SK-N-SH (cell line): ENCODE results near the gene ACSF3. TPM values are rescaled to one million over a fixed set of nuclear protein-coding genes. Genes with fewer than 3 reads are reported as not detected.

Experiments
- CTCF ChIA-PET: fragments of 300-600, 350-600 bp; formaldehyde crosslinking; extraction: SDS; loops from one replicate; lab custom pipeline; 2021; lab: Yijun Ruan, JAX
- POLR2A ChIA-PET: fragments of 350-600 bp; sonication (Branson Sonifier 250); formaldehyde crosslinking; extraction: SDS; loops from one replicate; lab custom pipeline; 2020; ENCODE audit warnings: antibody characterized with exemption, inconsistent platforms; lab: Yijun Ruan, JAX
- DNase-seq: peaks from one replicate; pipeline ENCODE4 v3.0.0; 2012
- H2AFZ ChIP-seq: fragments of 200-600 bp; sonication (generic); 2 replicates; pipeline ENCODE4 v1.8.1; 2016; ENCODE audit warnings: antibody characterized with exemption, mild to moderate bottlenecking, low read depth
- H3F3A ChIP-seq: fragments of 200-600 bp; sonication (generic); replicated peaks from 2 replicates; pipeline ENCODE3; 2016; ENCODE audit warnings: antibody characterized with exemption, mild to moderate bottlenecking; ENCODE audit not compliant: insufficient read depth
- H3K27ac ChIP-seq, 2 experiments: fragments of 200-500 bp in 1 of 2; fragments of 200-600 bp in 1 of 2; sonication (Bioruptor generic) in 1 of 2; sonication (generic), shearing (Covaris generic) in 1 of 2; 2 replicates each; pipeline versions ENCODE4 v1.5.1 to v1.6.1; 2014 to 2016; ENCODE audit warnings: low read depth in 2 of 2, inconsistent platforms in 1 of 2, low read length in 1 of 2, mild to moderate bottlenecking in 1 of 2, mixed read lengths in 1 of 2
- H3K27me3 ChIP-seq: fragments of 200-600 bp; sonication (generic), shearing (Covaris generic); 2 replicates; pipeline ENCODE4 v1.6.1; 2016; ENCODE audit warnings: mixed run types; ENCODE audit not compliant: insufficient read depth
- H3K36me3 ChIP-seq, 2 experiments: fragments of 200-500 bp in 1 of 2; fragments of 200-600 bp in 1 of 2; sonication (Bioruptor generic) in 1 of 2; sonication (generic) in 1 of 2; replicated peaks in 1 of 2; 2 replicates each; pipeline versions ENCODE3 to v1.5.1; 2014 to 2016; ENCODE audit warnings: low read length in 1 of 2, mild to moderate bottlenecking in 1 of 2; ENCODE audit not compliant: insufficient read depth in 2 of 2, control insufficient read depth in 1 of 2
- H3K4me1 ChIP-seq, 2 experiments: fragments of 200-500 bp in 1 of 2; fragments of 200-600 bp in 1 of 2; sonication (Bioruptor generic) in 1 of 2; sonication (generic), shearing (Covaris generic) in 1 of 2; 2 replicates each; pipeline versions ENCODE4 v1.5.1 to v1.6.1; 2014 to 2016; ENCODE audit warnings: low read depth in 1 of 2, low read length in 1 of 2, mixed run types in 1 of 2; ENCODE audit not compliant: insufficient read depth in 2 of 2, control insufficient read depth in 1 of 2
- H3K4me2 ChIP-seq: fragments of 200-600 bp; sonication (generic), shearing (Covaris generic); 2 replicates; pipeline ENCODE4 v1.6.1; 2017; ENCODE audit warnings: mixed run types
- H3K4me3 ChIP-seq, 2 experiments: fragments of 200-500 bp in 1 of 2; fragments of 200-600 bp in 1 of 2; sonication (Bioruptor generic) in 1 of 2; sonication (generic), shearing (Covaris generic) in 1 of 2; 2 replicates each; pipeline versions ENCODE4 v1.5.1 to v1.8.1; 2014 to 2016; ENCODE audit warnings: low read depth in 2 of 2, inconsistent platforms in 1 of 2, low read length in 1 of 2, mild to moderate bottlenecking in 1 of 2, mixed read lengths in 1 of 2, moderate library complexity in 1 of 2
- H3K79me2 ChIP-seq: fragments of 200-600 bp; sonication (generic); 2 replicates; pipeline ENCODE4 v1.8.1; 2017; ENCODE audit warnings: mild to moderate bottlenecking; ENCODE audit not compliant: insufficient read depth
- H3K9ac ChIP-seq: fragments of 200-600 bp; sonication (generic); 2 replicates; pipeline ENCODE4 v1.6.1; 2017; ENCODE audit warnings: mixed run types
- H3K9me2 ChIP-seq: fragments of 200-600 bp; sonication (generic); 2 replicates; pipeline ENCODE4 v1.6.1; 2017; ENCODE audit warnings: mixed run types
- H3K9me3 ChIP-seq: fragments of 200-600 bp; sonication (generic); 2 replicates; pipeline ENCODE4 v1.6.1; 2017; ENCODE audit warnings: mixed run types, mild to moderate bottlenecking, moderate library complexity
- H4K20me1 ChIP-seq: fragments of 200-600 bp; sonication (generic); 2 replicates; pipeline ENCODE4 v1.6.1; 2017; ENCODE audit warnings: mild to moderate bottlenecking, mixed run types; ENCODE audit not compliant: insufficient read depth
- CHD2 ChIP-seq: fragments of 150-350 bp; IDR thresholded peaks from 2 replicates; pipeline ENCODE4 v1.6.1; 2018; ENCODE audit warnings: low read length; ENCODE audit not compliant: partially characterized antibody
- ELF1 ChIP-seq: IDR thresholded peaks from 2 replicates; pipeline ENCODE4 v1.4.0; 2012
- EP300 ChIP-seq, 2 experiments: IDR thresholded peaks; 2 replicates each; pipeline versions ENCODE4 v1.4.0 to v1.6.1; 2012; ENCODE audit warnings: borderline replicate concordance in 1 of 2, low read depth in 1 of 2, low read length in 1 of 2
- EZH2phosphoT487 ChIP-seq: fragments of 200-600 bp; sonication (generic); IDR thresholded peaks from 2 replicates; pipeline ENCODE4 v1.6.1; 2017; ENCODE audit warnings: low read depth, mixed run types, mild to moderate bottlenecking, antibody characterized with exemption, moderate library complexity, borderline replicate concordance
- FOSL2 ChIP-seq: IDR thresholded peaks from 2 replicates; pipeline ENCODE4 v1.4.0; 2012; ENCODE audit warnings: low read depth, mild to moderate bottlenecking, moderate library complexity, borderline replicate concordance
- FOXJ3 ChIP-seq: sonication (generic); formaldehyde crosslinking; IDR thresholded peaks from 2 replicates; pipeline ENCODE4 v1.5.1; 2020; ENCODE audit warnings: mild to moderate bottlenecking, missing genetic modification reagents
- GABPA ChIP-seq: IDR thresholded peaks from 2 replicates; pipeline ENCODE4 v1.4.0; 2012; ENCODE audit warnings: low read depth, mild to moderate bottlenecking
- GATA2 ChIP-seq: sonication (generic); formaldehyde crosslinking; IDR thresholded peaks from 2 replicates; pipeline ENCODE4 v1.5.0; 2020; ENCODE audit warnings: mild to moderate bottlenecking, missing genetic modification reagents
- MEF2A ChIP-seq: IDR thresholded peaks from 2 replicates; pipeline ENCODE4 v1.4.0; 2012; ENCODE audit warnings: low read depth, borderline replicate concordance
- MXI1 ChIP-seq: IDR thresholded peaks from 2 replicates; pipeline ENCODE4 v1.6.1; 2012; ENCODE audit warnings: mild to moderate bottlenecking, low read depth, low read length, improper control_type of control experiment
- NFIC ChIP-seq: IDR thresholded peaks from 2 replicates; pipeline ENCODE4 v1.4.0; 2012; ENCODE audit warnings: borderline replicate concordance
- NRF1 ChIP-seq: IDR thresholded peaks from 2 replicates; pipeline ENCODE4 v1.6.1; 2012; ENCODE audit warnings: low read depth, mild to moderate bottlenecking, low read length
- POLR2AphosphoS5 ChIP-seq: IDR thresholded peaks from 2 replicates; pipeline ENCODE4 v1.6.1; 2012; ENCODE audit warnings: low read depth, low read length
- RAD21 ChIP-seq: IDR thresholded peaks from 2 replicates; pipeline ENCODE4 v1.6.1; 2012; ENCODE audit warnings: mild to moderate bottlenecking, low read length
- RCOR1 ChIP-seq: fragments of 150-350 bp; IDR thresholded peaks from 2 replicates; pipeline ENCODE4 v1.6.1; 2017; ENCODE audit warnings: antibody characterized with exemption, low read length
- RFX5 ChIP-seq: IDR thresholded peaks from 2 replicates; pipeline ENCODE4 v1.6.1; 2012; ENCODE audit warnings: mild to moderate bottlenecking, improper control_type of control experiment, low read length
- SIN3A ChIP-seq: IDR thresholded peaks from 2 replicates; pipeline ENCODE4 v1.6.1; 2012; ENCODE audit warnings: low read depth, mild to moderate bottlenecking, low read length, moderate library complexity, borderline replicate concordance
- SMC3 ChIP-seq: IDR thresholded peaks from 2 replicates; pipeline ENCODE4 v1.6.1; 2012; ENCODE audit warnings: low read depth, low read length, improper control_type of control experiment
- TEAD4 ChIP-seq: IDR thresholded peaks from 2 replicates; pipeline ENCODE4 v1.4.0; 2012; ENCODE audit warnings: mild to moderate bottlenecking, borderline replicate concordance; ENCODE audit not compliant: insufficient read depth
- WGBS: methylation state at CpG from one replicate; pipeline ENCODE4 v1.1.6; 2017; ENCODE audit warnings: low lambda C conversion rate; 5-methylcytosine and 5-hydroxymethylcytosine counted together
- polyA plus RNA-seq, 3 experiments: library from polyadenylated mRNA; depleted of rRNA; stranded (reverse); fragments of >200 nt; gene quantifications; 2 replicates each; pipeline ENCODE4 v1.2.3, GENCODE V29; 2012
- TF ChIP-seq, protein P1 (sequence below): fragments of 150-350 bp; IDR thresholded peaks from 2 replicates; pipeline ENCODE4 v1.6.1; 2016; ENCODE audit warnings: mild to moderate bottlenecking, low read depth, low read length
- TF ChIP-seq, protein P2 (sequence below): IDR thresholded peaks from 2 replicates; pipeline ENCODE4; 2012
- TF ChIP-seq, protein P3 (sequence below): fragments of 150-350 bp; IDR thresholded peaks from 2 replicates; pipeline ENCODE4 v1.6.1; 2017; ENCODE audit warnings: antibody characterized with exemption, low read length, low read depth, borderline replicate concordance
- TF ChIP-seq, protein P4 (sequence below): IDR thresholded peaks from 2 replicates; pipeline ENCODE4 v1.4.0; 2012; ENCODE audit warnings: low read depth

ACSF3 gene
- polyA plus RNA-seq, 1 of the 3 experiments (the other 2 are of a cell fraction), result 18.8 TPM

DNA sequence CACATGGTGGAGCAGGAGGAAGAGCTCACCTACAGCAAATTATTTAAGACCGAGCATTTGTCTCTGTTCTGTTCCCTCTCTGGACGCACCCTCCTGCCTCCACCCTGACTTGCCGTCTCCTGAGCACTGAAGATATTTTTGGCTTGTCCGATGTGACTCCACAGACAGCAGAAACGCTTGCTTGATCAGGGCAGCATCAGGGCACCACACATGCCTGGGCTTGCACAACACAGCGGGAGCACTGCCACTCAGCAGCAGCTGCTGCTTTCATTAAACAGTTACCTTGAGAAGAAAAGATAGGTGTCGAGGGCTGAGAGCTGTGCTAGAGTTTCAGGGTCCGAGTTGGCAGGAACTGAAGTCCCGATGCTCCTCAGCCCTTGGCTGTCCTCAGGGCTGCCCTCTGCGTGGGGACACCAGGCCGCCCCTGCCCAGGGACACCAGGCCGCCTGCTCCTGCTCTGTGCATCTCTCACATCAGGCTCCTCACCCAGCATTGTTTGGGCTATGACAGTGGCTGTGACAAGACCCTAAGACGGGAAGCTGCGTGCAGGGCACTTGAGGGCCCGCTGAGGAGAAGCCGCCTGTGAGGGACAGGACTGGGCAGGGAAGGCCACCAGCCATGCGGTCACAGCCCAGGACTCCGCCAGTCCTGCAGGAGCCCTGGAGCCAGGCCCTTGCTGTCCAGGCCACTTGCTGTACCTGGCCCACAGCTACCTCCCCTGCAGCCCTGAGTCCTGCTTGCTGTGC, 56.6 kb downstream of the ACSF3 start:
- peaks cover 5 to 17% of the 10 kb centered on the region in 2 experiments for H3K36me3 ChIP-seq
- H3K27me3 ChIP-seq, result no peaks in the 10 kb centered on the region
- H3K4me3 ChIP-seq, result no peak overlapping the region
- DNase-seq, result peak; percentile 73
- ChIA-PET CTCF (interaction anchor here (1.0 to 1.2 kb wide), 3 partner anchors 13 to 97 kb away, joined by 3 to 5 read pairs (median 3); no protein-coding TSS in a partner anchor), POLR2A (interaction anchor here (0.6 kb wide), 1 partner anchor 12 kb away, joined by 3 read pairs; no protein-coding TSS in a partner anchor)
- no peaks in the 10 kb centered on the region for H3K9me2 ChIP-seq
- TF ChIP-seq TEAD4 (no peak), NFIC (no peak)
- 94% methylated on average over 11 of the region's 18 CpGs for WGBS
- no peak overlapping the region for H2AFZ ChIP-seq
- no peaks in the 10 kb centered on the region for H3K9me3 ChIP-seq
- H4K20me1 ChIP-seq, result no peaks in the 10 kb centered on the region
- H3K79me2 ChIP-seq, result no peaks in the 10 kb centered on the region
- no peak overlapping the region for H3K4me2 ChIP-seq
- H3K4me1 ChIP-seq, result peaks cover 0 to 35% of the 10 kb centered on the region in 2 experiments; a peak in 1 of 4 replicates
- peaks cover 3% of the 10 kb centered on the region for H3F3A ChIP-seq
- H3K9ac ChIP-seq, result no peak overlapping the region
- H3K27ac ChIP-seq, result peak overlapping the region in 1 of 2 experiments; percentile 97; a peak in 2 of 4 replicates

DNA sequence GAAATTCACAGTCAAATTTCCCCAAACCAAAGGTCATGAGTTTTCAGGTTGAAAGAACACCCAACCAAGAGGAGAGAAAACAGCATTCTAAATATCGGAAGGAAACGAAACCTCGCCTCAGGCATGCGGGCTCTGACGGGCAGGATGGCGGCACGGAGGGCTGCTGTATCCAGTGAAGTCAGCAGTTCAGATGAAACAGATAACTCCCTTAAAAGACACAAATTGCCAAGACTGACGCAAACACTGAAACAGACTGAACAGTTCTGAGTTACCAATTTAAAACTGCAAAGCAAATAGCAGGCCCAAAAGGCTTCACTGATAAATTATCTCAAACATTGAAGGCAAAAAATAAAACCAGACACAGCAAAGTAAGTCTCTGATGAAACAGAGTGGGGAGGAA, 57.3 kb downstream of the ACSF3 start:
- Histone ChIP-seq H3K4me3 (no peak overlapping the region), H3K4me2 (no peak overlapping the region), H2AFZ (no peak overlapping the region), H3K9me3 (no peaks in the 10 kb centered on the region), H3K36me3 (peaks cover 5 to 17% of the 10 kb centered on the region in 2 experiments), H3K79me2 (no peaks in the 10 kb centered on the region), H3F3A (peaks cover 3% of the 10 kb centered on the region), H3K27me3 (no peaks in the 10 kb centered on the region), H3K4me1 (peaks cover 0 to 39% of the 10 kb centered on the region in 2 experiments; a peak in 1 of 4 replicates), H3K9ac (no peak overlapping the region), H3K27ac (peak overlapping the region in 1 of 2 experiments; percentile 97; a peak in 2 of 4 replicates), H3K9me2 (no peaks in the 10 kb centered on the region), H4K20me1 (no peaks in the 10 kb centered on the region)
- peak; percentile 89 for DNase-seq
- 83% methylated on average over 8 of the region's 8 CpGs for WGBS
- CTCF ChIA-PET, result interaction anchor here (1.0 kb wide), 1 partner anchor 98 kb away, joined by 3 read pairs; no protein-coding TSS in a partner anchor
- TF ChIP-seq SIN3A, result no peak
- TF ChIP-seq FOSL2, result no peak
- peak; percentile 62; the same call in 1 of the 2 replicates for TF ChIP-seq MXI1
- TF ChIP-seq RCOR1, result 0 out of 2 replicates have a peak, but pooled peaks have one; percentile 75
- TF ChIP-seq CHD2, result no peak
- TF ChIP-seq NRF1, result no peak
- TF ChIP-seq RFX5, result no peak
- TF ChIP-seq, protein P1, sequence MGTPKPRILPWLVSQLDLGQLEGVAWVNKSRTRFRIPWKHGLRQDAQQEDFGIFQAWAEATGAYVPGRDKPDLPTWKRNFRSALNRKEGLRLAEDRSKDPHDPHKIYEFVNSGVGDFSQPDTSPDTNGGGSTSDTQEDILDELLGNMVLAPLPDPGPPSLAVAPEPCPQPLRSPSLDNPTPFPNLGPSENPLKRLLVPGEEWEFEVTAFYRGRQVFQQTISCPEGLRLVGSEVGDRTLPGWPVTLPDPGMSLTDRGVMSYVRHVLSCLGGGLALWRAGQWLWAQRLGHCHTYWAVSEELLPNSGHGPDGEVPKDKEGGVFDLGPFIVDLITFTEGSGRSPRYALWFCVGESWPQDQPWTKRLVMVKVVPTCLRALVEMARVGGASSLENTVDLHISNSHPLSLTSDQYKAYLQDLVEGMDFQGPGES, result no peak
- TF ChIP-seq, protein P2, sequence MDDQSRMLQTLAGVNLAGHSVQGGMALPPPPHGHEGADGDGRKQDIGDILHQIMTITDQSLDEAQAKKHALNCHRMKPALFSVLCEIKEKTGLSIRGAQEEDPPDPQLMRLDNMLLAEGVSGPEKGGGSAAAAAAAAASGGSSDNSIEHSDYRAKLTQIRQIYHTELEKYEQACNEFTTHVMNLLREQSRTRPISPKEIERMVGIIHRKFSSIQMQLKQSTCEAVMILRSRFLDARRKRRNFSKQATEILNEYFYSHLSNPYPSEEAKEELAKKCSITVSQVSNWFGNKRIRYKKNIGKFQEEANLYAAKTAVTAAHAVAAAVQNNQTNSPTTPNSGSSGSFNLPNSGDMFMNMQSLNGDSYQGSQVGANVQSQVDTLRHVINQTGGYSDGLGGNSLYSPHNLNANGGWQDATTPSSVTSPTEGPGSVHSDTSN, result no peak
- no peak for TF ChIP-seq SMC3
- TF ChIP-seq RAD21, result no peak
- no peak for TF ChIP-seq TEAD4
- TF ChIP-seq FOXJ3 (CRISPR knock-in tag), result peak; percentile 75
- TF ChIP-seq, protein P3, sequence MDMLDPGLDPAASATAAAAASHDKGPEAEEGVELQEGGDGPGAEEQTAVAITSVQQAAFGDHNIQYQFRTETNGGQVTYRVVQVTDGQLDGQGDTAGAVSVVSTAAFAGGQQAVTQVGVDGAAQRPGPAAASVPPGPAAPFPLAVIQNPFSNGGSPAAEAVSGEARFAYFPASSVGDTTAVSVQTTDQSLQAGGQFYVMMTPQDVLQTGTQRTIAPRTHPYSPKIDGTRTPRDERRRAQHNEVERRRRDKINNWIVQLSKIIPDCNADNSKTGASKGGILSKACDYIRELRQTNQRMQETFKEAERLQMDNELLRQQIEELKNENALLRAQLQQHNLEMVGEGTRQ, result no peak
- TF ChIP-seq EP300 (IDR thresholded peaks at IDR 0.05; ENCODE audit: borderline replicate concordance in 1 of 2, low read depth in 1 of 2, low read length in 1 of 2), result peak in 1 of 2 experiments; percentile 66; a peak in 1 of 4 replicates
- TF ChIP-seq POLR2AphosphoS5, result no peak
- peak; percentile 91 for TF ChIP-seq GATA2
- TF ChIP-seq ELF1, result no peak
- TF ChIP-seq MEF2A, result no peak
- TF ChIP-seq EZH2phosphoT487, result no peak
- no peak for TF ChIP-seq GABPA
- TF ChIP-seq, protein P4, sequence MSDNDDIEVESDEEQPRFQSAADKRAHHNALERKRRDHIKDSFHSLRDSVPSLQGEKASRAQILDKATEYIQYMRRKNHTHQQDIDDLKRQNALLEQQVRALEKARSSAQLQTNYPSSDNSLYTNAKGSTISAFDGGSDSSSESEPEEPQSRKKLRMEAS, result no peak
- POLR2A ChIA-PET, result interaction anchor here (0.6 kb wide), 1 partner anchor 13 kb away, joined by 3 read pairs; no protein-coding TSS in a partner anchor
